H1 (cell line): Measurements from ENCODE around the gene GALNT2. TPM values are rescaled to one million over a fixed set of nuclear protein-coding genes. Genes with fewer than 3 reads are reported as not detected.

Source experiments
- CTCF ChIA-PET: fragments of 300-600 bp; sonication (Branson Sonifier 250); formaldehyde crosslinking; loops from one replicate; lab custom pipeline; 2021; ENCODE audit not compliant: partially characterized antibody; lab: Charles Lee
- POLR2A ChIA-PET: fragments of 300-600 bp; sonication (Branson Sonifier 250); formaldehyde crosslinking; loops from one replicate; lab custom pipeline; 2021; ENCODE audit warnings: inconsistent platforms; ENCODE audit not compliant: partially characterized antibody; lab: Charles Lee
- DNase-seq, 2 experiments: peaks; one replicate each; pipeline versions ENCODE4 v3.0.0 to v3.0.0-alpha.2; 2010 to 2022; ENCODE audit warnings: low spot score in 2 of 2, low read depth in 1 of 2, mixed read lengths in 1 of 2
- FAIRE-seq: peaks from 2 replicates; lab custom pipeline; 2011; peaks lifted over from hg19 to GRCh38; lab: Jason Lieb, UNC
- H2AFZ ChIP-seq: 2 replicates; pipeline ENCODE4 v1.8.1; 2012; ENCODE audit warnings: low read length, inconsistent platforms
- H2AK5ac ChIP-seq: 2 replicates; pipeline ENCODE4 v1.6.1; 2013; ENCODE audit warnings: low read depth, low read length
- H2BK120ac ChIP-seq: replicated peaks from 2 replicates; pipeline ENCODE3; 2013; ENCODE audit warnings: low read depth, low read length, inconsistent platforms
- H2BK12ac ChIP-seq: 2 replicates; pipeline ENCODE4 v1.6.1; 2013; ENCODE audit warnings: low read depth, low read length
- H2BK15ac ChIP-seq: 2 replicates; pipeline ENCODE4 v1.6.1; 2013; ENCODE audit warnings: low read length
- H2BK20ac ChIP-seq: 2 replicates; pipeline ENCODE4 v1.6.1; 2013; ENCODE audit warnings: low read length
- H2BK5ac ChIP-seq: 2 replicates; pipeline ENCODE4 v1.6.1; 2013; ENCODE audit warnings: low read depth, low read length
- H3K14ac ChIP-seq: 2 replicates; pipeline ENCODE4 v1.6.1; 2013; ENCODE audit warnings: inconsistent platforms; ENCODE audit not compliant: insufficient read length
- H3K18ac ChIP-seq: 2 replicates; pipeline ENCODE4 v1.6.1; 2013; ENCODE audit warnings: low read length; ENCODE audit errors: extremely low read depth
- H3K23ac ChIP-seq: 2 replicates; pipeline ENCODE4 v1.6.1; 2013; ENCODE audit warnings: inconsistent platforms; ENCODE audit not compliant: insufficient read length
- H3K23me2 ChIP-seq: 2 replicates; pipeline ENCODE4 v1.6.1; 2013; ENCODE audit warnings: low read depth, low read length
- H3K27ac ChIP-seq: 2 replicates; pipeline ENCODE4 v1.6.1; 2011; ENCODE audit warnings: low read depth, low read length, inconsistent platforms
- H3K27me3 ChIP-seq, 4 experiments: replicated peaks in 1 of 4; 1 replicate in 1 of 4; 2 replicates in 3 of 4; pipeline versions ENCODE4 v1.6.1 to v1.8.1; 2011 to 2013; ENCODE audit warnings: low read length in 3 of 4, mild to moderate bottlenecking in 3 of 4, inconsistent platforms in 2 of 4, mixed read lengths in 2 of 4, moderate library complexity in 1 of 4; ENCODE audit not compliant: control insufficient read depth in 3 of 4, insufficient read depth in 3 of 4; ENCODE audit errors: extremely low read depth in 1 of 4
- H3K36me3 ChIP-seq, 4 experiments: 2 replicates each; pipeline versions ENCODE4 v1.6.1 to v1.8.1; 2011 to 2013; ENCODE audit warnings: mild to moderate bottlenecking in 4 of 4, low read length in 3 of 4, moderate library complexity in 2 of 4, control low read depth in 1 of 4, inconsistent platforms in 1 of 4; ENCODE audit not compliant: insufficient read depth in 4 of 4, control insufficient read depth in 2 of 4
- H3K4ac ChIP-seq: replicated peaks from 2 replicates; pipeline ENCODE3; 2013; ENCODE audit warnings: low read length, low read depth, mixed read lengths, inconsistent platforms; ENCODE audit not compliant: insufficient read length
- H3K4me1 ChIP-seq, 4 experiments: replicated peaks in 1 of 4; 1 replicate in 1 of 4; 2 replicates in 3 of 4; pipeline versions ENCODE4 v1.6.1 to v1.8.1; 2011 to 2013; ENCODE audit warnings: low read length in 3 of 4, inconsistent platforms in 2 of 4, mixed read lengths in 1 of 4; ENCODE audit not compliant: insufficient read depth in 4 of 4, control insufficient read depth in 3 of 4
- H3K4me2 ChIP-seq, 2 experiments: 2 replicates each; pipeline versions ENCODE4 v1.6.1 to v1.8.1; 2011 to 2013; ENCODE audit warnings: low read depth in 2 of 2, low read length in 2 of 2, control low read depth in 1 of 2, inconsistent platforms in 1 of 2, mild to moderate bottlenecking in 1 of 2; ENCODE audit not compliant: insufficient read depth in 1 of 2
- H3K4me3 ChIP-seq, 4 experiments: fragments of 200-600, 300-600 bp in 1 of 4; sonication (generic), shearing (Covaris generic), sonication (Bioruptor Twin) in 1 of 4; 2 replicates each; pipeline versions ENCODE4 v1.5.1 to v1.8.1; 2011 to 2016; ENCODE audit warnings: low read length in 4 of 4, low read depth in 3 of 4, control low read depth in 2 of 4, inconsistent platforms in 2 of 4, mild to moderate bottlenecking in 2 of 4, mixed read lengths in 1 of 4, moderate library complexity in 1 of 4; ENCODE audit not compliant: insufficient read depth in 2 of 4; ENCODE audit errors: extremely low read depth in 1 of 4
- H3K56ac ChIP-seq: replicated peaks from 2 replicates; pipeline ENCODE3; 2013; ENCODE audit warnings: low read depth, mild to moderate bottlenecking, mixed read lengths, low read length, inconsistent platforms; ENCODE audit not compliant: insufficient read length
- H3K79me1 ChIP-seq: 2 replicates; pipeline ENCODE4 v1.6.1; 2013; ENCODE audit warnings: low read depth, low read length, control low read depth
- H3K79me2 ChIP-seq, 2 experiments: 2 replicates each; pipeline versions ENCODE4 v1.6.1 to v1.8.1; 2012 to 2013; ENCODE audit warnings: low read length in 2 of 2, mild to moderate bottlenecking in 2 of 2, inconsistent platforms in 1 of 2; ENCODE audit not compliant: insufficient read depth in 2 of 2, control insufficient read depth in 1 of 2
- H3K9ac ChIP-seq, 4 experiments: replicated peaks in 1 of 4; 1 replicate in 1 of 4; 2 replicates in 3 of 4; pipeline versions ENCODE4 v1.6.1 to v1.8.1; 2011 to 2013; ENCODE audit warnings: low read depth in 3 of 4, low read length in 3 of 4, control low read depth in 2 of 4, mild to moderate bottlenecking in 2 of 4, moderate library complexity in 2 of 4, inconsistent platforms in 1 of 4; ENCODE audit errors: extremely low read depth in 1 of 4
- H3K9me3 ChIP-seq, 2 experiments: 2 replicates each; pipeline versions ENCODE4 v1.6.1 to v1.8.1; 2012 to 2013; ENCODE audit warnings: mild to moderate bottlenecking in 2 of 2, moderate library complexity in 2 of 2, control low read depth in 1 of 2, inconsistent platforms in 1 of 2, low read depth in 1 of 2, low read length in 1 of 2, mixed read lengths in 1 of 2; ENCODE audit not compliant: insufficient read depth in 2 of 2
- H4K20me1 ChIP-seq, 2 experiments: replicated peaks in 1 of 2; 2 replicates each; pipeline versions ENCODE3 to v1.8.1; 2011 to 2013; ENCODE audit warnings: inconsistent platforms in 2 of 2, low read length in 2 of 2, mild to moderate bottlenecking in 1 of 2; ENCODE audit not compliant: insufficient read depth in 2 of 2, control insufficient read depth in 1 of 2
- H4K5ac ChIP-seq: 2 replicates; pipeline ENCODE4 v1.6.1; 2013; ENCODE audit warnings: low read length, low read depth, mixed read lengths, inconsistent platforms; ENCODE audit not compliant: insufficient read length
- H4K8ac ChIP-seq: 2 replicates; pipeline ENCODE4 v1.8.0; 2013; ENCODE audit warnings: mild to moderate bottlenecking, moderate library complexity, low read length, inconsistent platforms; ENCODE audit not compliant: insufficient read depth; ENCODE audit errors: extremely low read depth
- H4K91ac ChIP-seq: replicated peaks from 2 replicates; pipeline ENCODE3; 2013; ENCODE audit warnings: low read length, mixed read lengths, inconsistent platforms; ENCODE audit not compliant: insufficient read length
- BACH1 ChIP-seq: IDR thresholded peaks from 2 replicates; pipeline ENCODE4 v1.6.1; 2012; ENCODE audit warnings: low read length, improper control_type of control experiment
- EZH2 ChIP-seq: fragments of 200-600 bp; sonication (generic); IDR thresholded peaks from 2 replicates; pipeline ENCODE4 v1.7.1; 2012; ENCODE audit warnings: low read depth, mild to moderate bottlenecking, moderate library complexity, low read length, inconsistent platforms; ENCODE audit not compliant: severe bottlenecking
- HDAC2 ChIP-seq, 2 experiments: fragments of 300-600 bp in 1 of 2; sonication (generic) in 1 of 2; IDR thresholded peaks; 2 replicates each; pipeline ENCODE4 v1.6.1; 2011 to 2012; ENCODE audit warnings: low read depth in 2 of 2, low read length in 2 of 2, mild to moderate bottlenecking in 2 of 2, moderate library complexity in 2 of 2, borderline replicate concordance in 1 of 2, inconsistent platforms in 1 of 2
- HDAC6 ChIP-seq: IDR thresholded peaks from one replicate; pipeline ENCODE4 v1.7.1; 2012; ENCODE audit warnings: low read depth, mild to moderate bottlenecking, inconsistent platforms, low read length, moderate library complexity
- KDM4A ChIP-seq: IDR thresholded peaks from one replicate; pipeline ENCODE4 v1.7.1; 2012; ENCODE audit warnings: low read depth, mild to moderate bottlenecking, moderate library complexity, low read length, inconsistent platforms; ENCODE audit not compliant: severe bottlenecking
- PHF8 ChIP-seq: fragments of 200-600 bp; sonication (generic); conservative IDR thresholded peaks from 2 replicates; pipeline ENCODE4 v1.7.1; 2012; ENCODE audit warnings: low read depth, mild to moderate bottlenecking, inconsistent platforms, low read length, moderate library complexity
- POLR2A ChIP-seq, 2 experiments: IDR thresholded peaks; 1 replicate in 1 of 2; 2 replicates in 1 of 2; pipeline ENCODE4 v1.6.1; 2011; ENCODE audit warnings: low read depth in 2 of 2, low read length in 2 of 2, mild to moderate bottlenecking in 2 of 2; ENCODE audit errors: control extremely low read depth in 1 of 2
- RNF2 ChIP-seq: fragments of 200-900, 300-1000 bp; sonication (generic); IDR thresholded peaks from 2 replicates; pipeline ENCODE4 v1.7.1; 2016; ENCODE audit warnings: borderline replicate concordance, low read depth, mild to moderate bottlenecking, antibody characterized with exemption, low read length; ENCODE audit not compliant: poor library complexity, severe bottlenecking; ENCODE audit errors: missing control alignments
- SIN3A ChIP-seq, 2 experiments: IDR thresholded peaks in 1 of 2; conservative IDR thresholded peaks in 1 of 2; 2 replicates each; pipeline ENCODE4 v1.6.1; 2011 to 2012; ENCODE audit warnings: low read length in 2 of 2, improper control_type of control experiment in 1 of 2, low read depth in 1 of 2, mild to moderate bottlenecking in 1 of 2
- TCF12 ChIP-seq: IDR thresholded peaks from 2 replicates; pipeline ENCODE4 v1.6.1; 2011; ENCODE audit warnings: low read depth, mild to moderate bottlenecking, low read length
- ZNF274 ChIP-seq: IDR thresholded peaks from 2 replicates; pipeline ENCODE4 v1.7.0; 2012; ENCODE audit warnings: low read length, borderline replicate concordance; ENCODE audit errors: extremely low read depth
- WGBS, 2 experiments: shearing (Covaris generic) in 1 of 2; methylation state at CpG; one replicate each; pipeline versions ENCODE4 v1.1.6 to v1.1.7; 2013 to 2015; ENCODE audit warnings: low lambda C conversion rate in 2 of 2, mixed read lengths in 2 of 2, inconsistent platforms in 1 of 2, low coverage in 1 of 2, missing lambda C conversion rate in 1 of 2; ENCODE audit not compliant: insufficient replicate concordance in 2 of 2, insufficient coverage in 1 of 2, insufficient read length in 1 of 2; ENCODE audit errors: extremely low coverage in 1 of 2, missing lambda C conversion rate in 1 of 2; 5-methylcytosine and 5-hydroxymethylcytosine counted together
- polyA plus RNA-seq, 7 experiments: library from polyadenylated mRNA; depleted of rRNA in 3 of 7; stranded (reverse) in 5 of 7; unstranded in 2 of 7; fragments of >200 nt in 5 of 7; fragments of 200-250 nt in 2 of 7; gene quantifications; 1 replicate in 5 of 7; 2 replicates in 1 of 7; 4 replicates in 1 of 7; pipeline versions ENCODE4 v1.2.1 to v1.2.3, GENCODE V29; 2011 to 2013; ENCODE audit warnings: missing spikeins in 2 of 7, mixed read lengths in 2 of 7
- total RNA-seq: library from RNA; stranded (reverse); fragmentation: NEBNext Ultra II Directional; extraction: Animal tissue kit (Norgen Biotek cat#: 25700); gene quantifications from 2 replicates; pipeline ENCODE4 v1.2.1, GENCODE V29; 2021

GALNT2 gene
- total and polyA plus RNA-seq, 2 of the 8 experiments (the other 6 are each of a cell fraction or from before 2014, with no cell fraction given) = 34.5 to 75.3 TPM

- no peak overlapping the region for H2BK20ac ChIP-seq
- 86% methylated on average over 6 of the region's 6 CpGs; no CpG with 5 or more reads in 1 of the 2 experiments for whole genome bisulfite sequencing, 2 experiments
- 0 out of 7 replicates have a peak, but pooled peaks cover 0 to 3% (median 0%) of the 10 kb centered on the region in 4 experiments for H3K4me1 ChIP-seq
- peaks cover 0 to 55% of the 10 kb centered on the region in 2 experiments; a peak in 2 of 4 replicates for H3K79me2 ChIP-seq
- H3K18ac ChIP-seq = no peak overlapping the region
- no peak for TF ChIP-seq HDAC2 (IDR thresholded peaks at IDR 0.05; ENCODE audit: borderline replicate concordance in 1 of 2, low read depth in 2 of 2, low read length in 2 of 2)
- no peak for TF ChIP-seq POLR2A (IDR thresholded peaks at IDR 0.05; ENCODE audit: control extremely low read depth in 1 of 2, low read depth in 2 of 2, low read length in 2 of 2)
- TF ChIP-seq RNF2 = no peak
- no peak for TF ChIP-seq SIN3A (conservative IDR thresholded peaks at IDR 0.05 in 1 of 2, IDR thresholded peaks at IDR 0.05 in 1 of 2; ENCODE audit: low read depth in 1 of 2, low read length in 2 of 2)
- no peak for TF ChIP-seq KDM4A
- no peak for TF ChIP-seq ZNF274
- no peak for TF ChIP-seq PHF8
- TF ChIP-seq EZH2 = no peak
- TF ChIP-seq BACH1 = no peak
- no peak for TF ChIP-seq HDAC6
- no peak for TF ChIP-seq TCF12
- H3K27ac ChIP-seq = no peak overlapping the region
- peaks cover 3% of the 10 kb centered on the region; the same call in 1 of the 2 replicates for H3K79me1 ChIP-seq
- no peak overlapping the region for H2BK12ac ChIP-seq
- FAIRE-seq = no peak
- no peak overlapping the region for H3K14ac ChIP-seq
- H3K9ac ChIP-seq = no peak overlapping the region
- H3K27me3 ChIP-seq = no peaks in the 10 kb centered on the region
- H2BK120ac ChIP-seq = no peak overlapping the region
- POLR2A ChIA-PET = no interaction called here
- H4K20me1 ChIP-seq = peaks cover 0 to 7% of the 10 kb centered on the region in 2 experiments
- H3K9me3 ChIP-seq = no peaks in the 10 kb centered on the region
- H4K91ac ChIP-seq = no peak overlapping the region
- DNase-seq = no peak
- H2BK15ac ChIP-seq = no peak overlapping the region
- H3K23me2 ChIP-seq = no peaks in the 10 kb centered on the region
- H3K36me3 ChIP-seq = no peaks in the 10 kb centered on the region
- H2AK5ac ChIP-seq = no peak overlapping the region
- H4K5ac ChIP-seq = no peak overlapping the region
- no peak overlapping the region for H3K23ac ChIP-seq
- H4K8ac ChIP-seq = no peak overlapping the region
- H3K4ac ChIP-seq = no peak overlapping the region
- no peak overlapping the region for H2AFZ ChIP-seq
- CTCF ChIA-PET = interaction anchor here (6.4 kb wide), 1 partner anchor 11 kb away, joined by 44 read pairs; no protein-coding TSS in a partner anchor
- H3K56ac ChIP-seq = no peak overlapping the region
- no peak overlapping the region for H2BK5ac ChIP-seq
- H3K4me2 ChIP-seq = no peak overlapping the region
- H3K4me3 ChIP-seq = no peak overlapping the region
Observed at GRCh38 chr1:230132758-230133157, 65.7 kb downstream of the GALNT2 start.
